Forelimb muscle (tissue), 1 donor: ENCODE data around the gene KIAA0753. TPM values are rescaled to one million over a fixed set of nuclear protein-coding genes. Genes with fewer than 3 reads are reported as not detected.
A peak's percentile ranks its signal among the peaks of the same experiment; 100 is the strongest.

ENCODE experiments used
- DNase-seq: peaks from one replicate; pipeline ENCODE4 v3.0.0-alpha.2; 2013; ENCODE audit warnings: low read depth
- polyA plus RNA-seq: library from polyadenylated mRNA; unstranded; fragments of 120-200 nt; gene quantifications from one replicate; pipeline ENCODE4 v1.2.1, GENCODE V29; 2013; ENCODE audit not compliant: insufficient read length

KIAA0753 gene
- polyA plus RNA-seq, 1 donor = 9.4 TPM

DNA sequence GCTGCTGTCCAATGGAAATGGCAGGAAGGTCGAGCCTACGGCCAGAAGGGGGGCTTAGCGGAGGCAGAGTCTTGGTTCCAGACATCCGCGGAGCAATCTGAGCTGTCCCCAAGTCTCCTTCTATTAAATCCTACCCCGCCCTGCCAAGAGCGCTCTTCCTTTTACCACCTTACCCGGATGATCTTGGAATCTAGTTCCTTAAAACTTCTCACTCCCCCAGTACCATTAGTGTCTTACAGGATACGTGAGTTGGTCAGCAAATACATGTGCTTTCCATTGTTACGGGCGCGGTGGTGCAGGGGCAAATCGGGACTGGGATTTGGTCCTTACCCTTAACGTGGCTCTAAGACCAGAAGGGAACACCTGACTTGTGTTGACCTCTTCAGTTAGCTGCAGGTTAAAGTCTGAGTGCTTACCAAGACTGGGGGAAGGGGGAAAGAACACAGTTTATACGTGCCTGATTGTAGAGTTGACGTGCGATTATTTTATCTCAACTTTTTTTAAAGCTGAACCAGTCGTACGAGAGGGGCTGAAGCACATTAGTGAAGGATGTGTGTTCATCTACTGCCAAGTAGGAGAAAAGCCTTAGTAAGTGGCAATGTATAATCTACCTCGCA, 844 bp upstream of the KIAA0753 start:
- DNase-seq = no peak

- no peak for DNase-seq
These were observed 650 bp downstream of the KIAA0753 start for GRCh38 chr17:6639586-6640535.

GRCh38 chr17:6639014-6639585, 1.4 kb downstream of the KIAA0753 start:
- no peak for DNase-seq

DNA sequence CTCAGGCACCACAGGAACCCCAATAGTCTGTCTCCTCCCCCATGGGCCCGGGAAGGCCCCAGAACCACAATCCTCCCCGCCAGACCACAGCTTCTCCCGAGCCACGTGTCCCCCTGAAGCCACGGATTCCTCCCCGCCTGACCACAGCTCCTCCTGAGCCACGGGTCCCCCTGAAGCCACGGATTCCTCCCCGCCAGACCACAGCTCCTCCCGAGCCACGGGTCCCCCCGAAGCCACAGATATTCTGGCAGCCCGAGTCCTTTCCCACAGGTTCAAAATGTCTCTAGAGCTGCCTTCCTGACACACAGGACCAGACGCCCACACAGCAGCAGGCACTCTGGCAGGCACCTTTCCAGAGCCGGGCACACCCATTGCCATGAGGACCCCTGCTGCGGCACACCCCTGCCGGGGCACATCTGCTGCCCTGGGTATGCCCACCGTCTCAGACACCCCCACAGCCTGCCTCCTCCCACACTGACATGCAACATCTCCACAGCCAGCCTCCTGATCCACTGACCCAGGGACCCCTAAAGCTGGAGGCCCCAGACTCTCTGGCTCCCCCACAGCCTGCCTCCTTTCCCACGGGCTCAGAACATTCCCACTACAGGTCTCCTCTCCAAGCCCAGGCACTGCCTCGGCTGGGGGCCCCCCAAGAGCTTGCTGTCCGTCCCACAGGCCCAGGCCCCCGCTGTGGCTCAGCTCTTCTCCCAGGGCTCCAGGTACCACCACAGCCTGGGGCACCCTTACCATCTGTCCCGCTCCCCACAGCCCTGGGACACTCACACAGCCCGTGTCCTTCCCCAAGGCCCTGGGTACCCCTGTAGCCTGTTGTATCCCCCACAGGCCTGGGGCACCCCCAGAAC, 2.2 kb downstream of the KIAA0753 start:
- no peak for DNase-seq

GRCh38 chr17:6637458-6637840, 3.1 kb downstream of the KIAA0753 start:
- DNase-seq = no peak

- DNase-seq = no peak
These were observed 3.7 kb downstream of the KIAA0753 start for GRCh38 chr17:6636616-6637457.

GRCh38 chr17:6636105-6636504, 4.4 kb downstream of the KIAA0753 start:
- DNase-seq = no peak

DNA sequence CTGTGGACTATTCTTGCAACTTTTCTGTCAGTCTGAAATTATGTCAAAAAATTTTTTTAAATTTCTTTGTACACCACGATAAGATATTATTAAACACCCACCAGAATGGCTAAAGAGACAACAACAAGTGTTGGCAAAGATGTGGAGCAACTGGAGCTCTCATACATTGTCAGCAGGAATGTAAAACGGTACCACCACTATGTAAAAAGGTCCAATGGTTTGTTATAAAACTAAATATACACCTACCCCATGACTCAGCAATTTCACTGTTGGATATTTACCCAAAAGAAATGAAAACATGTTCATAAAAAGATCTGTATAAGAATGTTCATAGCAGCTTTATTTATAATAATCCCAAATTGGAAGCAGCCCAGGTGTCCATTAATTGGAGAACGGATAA, 7.2 kb downstream of the KIAA0753 start:
- DNase-seq = no peak

GRCh38 chr17:6632530-6632929, 8.0 kb downstream of the KIAA0753 start:
- DNase-seq = no peak

- DNase-seq = no peak
These were observed 10.1 kb downstream of the KIAA0753 start for GRCh38 chr17:6630390-6630789.

GRCh38 chr17:6627019-6627418, 13.5 kb downstream of the KIAA0753 start:
- no peak for DNase-seq

GRCh38 chr17:6626616-6627015, 13.9 kb downstream of the KIAA0753 start:
- no peak for DNase-seq

- DNase-seq = no peak
These were observed 16.6 kb downstream of the KIAA0753 start for GRCh38 chr17:6623941-6624340.

DNA sequence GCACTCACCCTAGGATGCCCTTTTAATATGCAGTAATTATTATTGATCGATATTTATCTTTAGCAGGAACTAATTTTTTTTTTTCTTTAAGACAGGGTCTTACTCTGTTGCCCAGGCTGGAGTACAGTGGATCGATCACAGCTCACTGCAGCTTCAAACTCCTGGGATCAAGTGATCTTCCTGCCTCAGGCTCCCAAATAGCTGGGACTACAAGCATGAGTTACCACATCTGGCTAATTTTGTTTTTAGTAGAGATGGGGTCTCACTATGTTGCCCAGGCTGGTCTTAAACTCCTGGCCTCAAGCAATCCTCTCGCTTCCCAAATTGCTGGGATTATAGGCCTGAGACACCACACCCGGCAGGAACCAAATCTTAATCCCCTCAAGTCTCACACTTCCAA, 29.3 kb downstream of the KIAA0753 start:
- no peak for DNase-seq

DNA sequence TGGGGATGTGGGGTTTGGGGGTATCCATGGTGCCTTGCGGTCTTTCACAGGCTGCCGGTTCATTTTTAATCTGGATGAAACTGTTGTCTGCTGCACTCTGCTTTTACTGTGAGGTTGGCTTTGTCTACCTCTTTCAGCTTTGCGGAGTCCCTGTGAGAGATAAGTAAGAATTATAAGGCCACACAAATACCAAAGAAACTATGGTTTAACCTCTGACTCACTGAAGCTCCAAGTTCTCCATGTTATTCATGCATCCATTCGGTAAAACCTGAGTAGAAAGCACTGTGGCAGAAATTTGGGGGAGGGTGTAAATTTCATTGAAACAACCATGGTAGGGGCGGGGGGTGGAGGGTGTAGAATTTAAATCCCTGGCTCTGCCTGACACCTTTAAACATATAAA, 30.5 kb downstream of the KIAA0753 start:
- no peak for DNase-seq

DNA sequence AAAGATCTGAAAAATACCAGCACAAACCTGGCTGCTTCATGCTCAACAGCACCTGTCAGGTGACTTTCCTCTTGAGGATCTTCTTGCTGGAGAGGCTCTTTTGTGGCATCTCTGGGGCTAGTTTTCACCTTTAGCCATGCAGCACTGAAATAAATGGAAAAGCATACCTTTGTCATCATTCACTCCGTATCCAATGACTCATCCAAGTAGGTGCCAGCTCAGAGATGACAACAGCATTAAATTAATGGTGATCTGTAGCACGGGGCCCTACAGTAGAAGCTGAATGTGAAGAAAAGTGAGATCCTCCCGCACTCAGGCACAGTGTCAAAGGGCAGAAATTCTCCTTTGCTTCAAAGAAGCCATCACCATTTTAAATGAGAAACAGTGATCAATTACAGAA, 32.2 kb downstream of the KIAA0753 start:
- DNase-seq = no peak

DNA sequence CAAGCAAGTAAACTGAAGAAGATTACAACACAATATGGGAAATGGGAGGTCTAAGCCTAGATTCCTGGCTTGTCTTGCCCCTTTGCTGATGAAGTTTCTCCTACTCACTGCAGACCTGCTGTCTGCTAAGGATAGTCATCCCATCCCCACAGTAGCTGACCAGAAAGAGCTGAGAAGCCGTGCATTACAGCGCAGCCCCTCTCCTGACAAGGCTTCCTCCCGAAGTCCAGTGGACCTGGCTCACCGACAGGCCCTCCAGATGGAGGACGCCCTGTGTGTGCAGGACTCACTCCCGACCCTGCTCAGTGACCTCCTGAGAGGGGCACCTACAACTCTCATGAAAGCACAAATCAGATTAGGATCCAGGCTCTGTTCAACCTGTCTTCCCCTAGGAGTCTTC, 35.4 kb downstream of the KIAA0753 start:
- DNase-seq = no peak

- DNase-seq = peak; percentile 20
These were observed 36.7 kb downstream of the KIAA0753 start for GRCh38 chr17:6603744-6604325.

- no peak for DNase-seq
These were observed 38.4 kb downstream of the KIAA0753 start for GRCh38 chr17:6602141-6602540.

DNA sequence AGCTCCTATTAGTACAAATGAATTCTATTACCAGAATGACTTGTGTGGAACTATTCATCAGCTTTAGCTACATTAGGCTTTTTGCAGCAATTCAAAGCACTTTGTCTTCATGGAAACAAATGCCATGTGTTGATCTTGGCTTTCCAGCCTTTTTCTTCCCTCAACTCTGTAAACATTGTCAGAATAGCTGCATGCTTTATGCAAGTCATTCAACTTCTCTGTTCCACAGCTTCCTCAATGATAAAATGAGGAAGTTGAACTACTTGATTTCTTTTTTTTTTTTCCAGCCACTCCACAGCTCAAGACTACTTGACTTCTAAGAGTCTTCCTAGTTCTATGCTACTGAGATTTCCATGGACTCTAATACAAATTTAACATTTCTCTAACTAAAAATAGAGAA, 41.1 kb downstream of the KIAA0753 start:
- no peak for DNase-seq

DNA sequence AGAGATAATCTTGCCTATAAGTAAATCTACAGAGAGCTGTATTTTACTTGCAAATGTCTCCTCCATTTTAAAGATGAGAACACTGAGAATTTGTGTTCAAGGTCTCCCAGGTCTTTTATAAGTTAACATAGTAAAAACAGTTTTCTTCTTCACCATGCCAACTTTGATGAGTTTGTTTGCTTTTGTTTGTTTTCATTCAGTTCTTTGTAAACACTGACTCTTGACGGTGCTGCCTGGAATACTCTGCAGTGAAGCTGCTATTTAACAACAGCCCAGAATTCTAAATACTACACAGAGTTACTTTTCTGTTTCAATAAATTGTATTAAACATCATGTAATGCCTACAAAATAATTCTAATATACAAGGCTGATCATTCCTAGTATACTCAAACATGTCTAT, 42.8 kb downstream of the KIAA0753 start:
- no peak for DNase-seq
